ENCODE data around the gene RPL28. TPM values are rescaled to one million over a fixed set of nuclear protein-coding genes. Genes with fewer than 3 reads are reported as not detected.

Gene RPL28
- total and polyA plus RNA-seq, 2 of the 13 experiments (the other 11 are each of a cell fraction or from before 2014, with no cell fraction given) = 105 to 420 TPM

DNA sequence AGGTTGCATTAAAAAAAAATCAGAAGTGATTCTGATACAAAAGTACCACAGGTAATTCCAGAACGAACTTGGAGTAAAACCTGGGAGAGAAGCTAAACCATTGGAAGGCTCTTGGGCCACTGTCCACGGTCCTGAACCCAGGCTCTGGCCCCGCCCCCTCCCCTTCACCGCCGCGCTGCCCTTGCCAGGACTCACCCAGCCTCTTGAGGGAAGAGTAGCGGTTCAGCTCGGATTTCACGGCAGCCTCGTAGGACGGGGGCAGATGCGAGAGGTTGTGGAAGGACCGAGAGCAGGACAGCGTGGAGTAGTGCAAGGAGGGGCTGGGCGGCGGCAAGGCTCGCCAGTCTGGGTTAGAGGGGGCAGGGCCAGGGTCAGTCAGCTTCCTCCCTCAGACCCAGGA, 51.7 kb downstream of the RPL28 start (continued):
- TF ChIP-seq ARID5B (CRISPR knock-in tag; IDR thresholded peaks at IDR 0.05) = peak; percentile 36; the same call in 1 of the 2 replicates
- TF ChIP-seq DZIP1 (CRISPR knock-in tag; IDR thresholded peaks at IDR 0.05) = no peak
- no peak for TF ChIP-seq ZNF383 (CRISPR knock-in tag; IDR thresholded peaks at IDR 0.05; ENCODE audit: borderline replicate concordance)
- TF ChIP-seq ISL2 (CRISPR knock-in tag; IDR thresholded peaks at IDR 0.05) = peak; percentile 48; the same call in 1 of the 2 replicates
- peak; percentile 88; the same call in 1 of the 2 replicates for TF ChIP-seq TSC22D2 (CRISPR knock-in tag; IDR thresholded peaks at IDR 0.05; ENCODE audit: borderline replicate concordance)
- TF ChIP-seq ZNF256 (CRISPR knock-in tag; conservative IDR thresholded peaks at IDR 0.05) = no peak
- TF ChIP-seq AKAP8 (CRISPR knock-in tag; IDR thresholded peaks at IDR 0.05) = no peak
- no peak for TF ChIP-seq SNAPC4 (CRISPR knock-in tag; IDR thresholded peaks at IDR 0.05)
- 0 out of 2 replicates have a peak, but pooled peaks have one; percentile 17 for TF ChIP-seq NFYC (CRISPR knock-in tag; IDR thresholded peaks at IDR 0.05)
- peak; percentile 92 for TF ChIP-seq HOXA5 (CRISPR knock-in tag; IDR thresholded peaks at IDR 0.05)
- TF ChIP-seq SP2 (CRISPR knock-in tag; IDR thresholded peaks at IDR 0.05) = no peak
- TF ChIP-seq, protein P1, sequence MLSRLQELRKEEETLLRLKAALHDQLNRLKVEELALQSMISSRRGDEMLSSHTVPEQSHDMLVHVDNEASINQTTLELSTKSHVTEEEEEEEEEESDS (CRISPR knock-in tag; IDR thresholded peaks at IDR 0.05; ENCODE audit: borderline replicate concordance) = no peak
- TF ChIP-seq ZFY (CRISPR knock-in tag; IDR thresholded peaks at IDR 0.05) = no peak
- no peak for TF ChIP-seq GMEB1 (CRISPR knock-in tag; IDR thresholded peaks at IDR 0.05; ENCODE audit: borderline replicate concordance)

Measured in HepG2 (cell line).